ENCODE measurements around the gene MOCS1. TPM values are rescaled to one million over a fixed set of nuclear protein-coding genes. Genes with fewer than 3 reads are reported as not detected.
A peak's percentile ranks its signal among the peaks of the same experiment; 100 is the strongest.

The MOCS1 gene
- total and polyA plus RNA-seq, 2 donors (not counting 1 experiment from before 2014, with no cell fraction given), result 11.6 to 21.8 TPM

DNA sequence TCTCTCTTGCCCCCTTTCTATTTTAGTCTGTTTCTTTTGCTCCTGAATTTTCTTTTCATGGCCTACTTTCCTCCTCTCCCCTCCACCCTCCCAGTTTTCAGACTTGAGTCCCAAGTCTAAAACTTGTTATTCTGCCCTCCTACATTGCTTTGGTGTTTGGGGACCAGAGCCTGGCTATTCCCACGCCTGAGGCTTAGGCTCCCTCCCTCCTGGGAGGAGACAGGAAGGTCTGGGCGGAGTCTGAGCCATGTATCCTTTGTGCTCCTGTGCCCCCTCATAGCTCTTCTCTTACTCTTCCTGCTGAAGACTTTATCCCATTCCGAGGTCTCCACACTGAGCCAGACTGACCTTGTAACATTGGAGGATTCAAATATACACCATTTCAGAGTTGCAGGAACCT is 72.6 kb downstream of the MOCS1 start:
- Histone ChIP-seq H3K79me2 (ENCODE audit: control insufficient read depth, insufficient read depth, low read length) (no peaks in the 10 kb centered on the region), H3K4me3 (replicated peaks in 1 of 4; ENCODE audit: control extremely low read depth in 1 of 4, insufficient read depth in 1 of 4, low read depth in 3 of 4, low read length in 4 of 4) (no peak overlapping the region), H3K4me1 (ENCODE audit: control insufficient read depth, extremely low read depth, insufficient read depth, low read length) (no peaks in the 10 kb centered on the region), H3K9me3 (ENCODE audit: control insufficient read depth, insufficient read depth, low read depth, low read length) (no peaks in the 10 kb centered on the region), H3K36me3 (ENCODE audit: control insufficient read depth, insufficient read depth, low read length) (peaks cover 6% of the 10 kb centered on the region), H2AFZ (ENCODE audit: low read length) (no peak overlapping the region), H3K27me3 (ENCODE audit: control insufficient read depth, insufficient read depth, low read length) (no peaks in the 10 kb centered on the region), H3K4me2 (ENCODE audit: extremely low read depth, insufficient read depth, low read length) (no peak overlapping the region), H4K20me1 (ENCODE audit: control insufficient read depth, extremely low read depth, insufficient read depth, low read length) (no peaks in the 10 kb centered on the region), H3K27ac (ENCODE audit: insufficient read depth, low read length) (no peak overlapping the region), H3K9ac (ENCODE audit: insufficient read depth, low read length) (no peak overlapping the region)
- TF ChIP-seq EZH2 (IDR thresholded peaks at IDR 0.05; ENCODE audit: low read length, missing control alignments), result no peak
- TF ChIP-seq, protein P1, sequence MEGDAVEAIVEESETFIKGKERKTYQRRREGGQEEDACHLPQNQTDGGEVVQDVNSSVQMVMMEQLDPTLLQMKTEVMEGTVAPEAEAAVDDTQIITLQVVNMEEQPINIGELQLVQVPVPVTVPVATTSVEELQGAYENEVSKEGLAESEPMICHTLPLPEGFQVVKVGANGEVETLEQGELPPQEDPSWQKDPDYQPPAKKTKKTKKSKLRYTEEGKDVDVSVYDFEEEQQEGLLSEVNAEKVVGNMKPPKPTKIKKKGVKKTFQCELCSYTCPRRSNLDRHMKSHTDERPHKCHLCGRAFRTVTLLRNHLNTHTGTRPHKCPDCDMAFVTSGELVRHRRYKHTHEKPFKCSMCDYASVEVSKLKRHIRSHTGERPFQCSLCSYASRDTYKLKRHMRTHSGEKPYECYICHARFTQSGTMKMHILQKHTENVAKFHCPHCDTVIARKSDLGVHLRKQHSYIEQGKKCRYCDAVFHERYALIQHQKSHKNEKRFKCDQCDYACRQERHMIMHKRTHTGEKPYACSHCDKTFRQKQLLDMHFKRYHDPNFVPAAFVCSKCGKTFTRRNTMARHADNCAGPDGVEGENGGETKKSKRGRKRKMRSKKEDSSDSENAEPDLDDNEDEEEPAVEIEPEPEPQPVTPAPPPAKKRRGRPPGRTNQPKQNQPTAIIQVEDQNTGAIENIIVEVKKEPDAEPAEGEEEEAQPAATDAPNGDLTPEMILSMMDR (conservative IDR thresholded peaks at IDR 0.05 in 1 of 2, IDR thresholded peaks at IDR 0.05 in 1 of 2; ENCODE audit: low read depth in 1 of 2, low read length in 2 of 2), result no peak
- no peak for DNase-seq (ENCODE audit: low read depth in 2 of 2)

GRCh38 chr6:39859025-39859424 is 75.2 kb downstream of the MOCS1 start:
- H3K9ac ChIP-seq (ENCODE audit: insufficient read depth, low read length), result no peak overlapping the region
- TF ChIP-seq, protein P1 (conservative IDR thresholded peaks at IDR 0.05 in 1 of 2, IDR thresholded peaks at IDR 0.05 in 1 of 2; ENCODE audit: low read depth in 1 of 2, low read length in 2 of 2), result no peak
- no peak for TF ChIP-seq EZH2 (IDR thresholded peaks at IDR 0.05; ENCODE audit: low read length, missing control alignments)
- H3K4me1 ChIP-seq (ENCODE audit: control insufficient read depth, extremely low read depth, insufficient read depth, low read length), result peaks cover 2% of the 10 kb centered on the region
- no peak overlapping the region for H3K27ac ChIP-seq (ENCODE audit: insufficient read depth, low read length)
- H3K9me3 ChIP-seq (ENCODE audit: control insufficient read depth, insufficient read depth, low read depth, low read length), result no peaks in the 10 kb centered on the region
- no peak overlapping the region for H3K4me3 ChIP-seq (replicated peaks in 1 of 4; ENCODE audit: control extremely low read depth in 1 of 4, insufficient read depth in 1 of 4, low read depth in 3 of 4, low read length in 4 of 4)
- H3K79me2 ChIP-seq (ENCODE audit: control insufficient read depth, insufficient read depth, low read length), result no peaks in the 10 kb centered on the region
- no peak for DNase-seq (ENCODE audit: low read depth in 2 of 2)
- no peaks in the 10 kb centered on the region for H4K20me1 ChIP-seq (ENCODE audit: control insufficient read depth, extremely low read depth, insufficient read depth, low read length)
- no peaks in the 10 kb centered on the region for H3K27me3 ChIP-seq (ENCODE audit: control insufficient read depth, insufficient read depth, low read length)
- H2AFZ ChIP-seq (ENCODE audit: low read length), result no peak overlapping the region
- H3K36me3 ChIP-seq (ENCODE audit: control insufficient read depth, insufficient read depth, low read length), result peaks cover 6% of the 10 kb centered on the region
- H3K4me2 ChIP-seq (ENCODE audit: extremely low read depth, insufficient read depth, low read length), result no peak overlapping the region

GRCh38 chr6:39855356-39855995 is 78.8 kb downstream of the MOCS1 start:
- no peak overlapping the region for H2AFZ ChIP-seq (ENCODE audit: low read length)
- peaks cover 7% of the 10 kb centered on the region for H3K4me1 ChIP-seq (ENCODE audit: control insufficient read depth, extremely low read depth, insufficient read depth, low read length)
- H4K20me1 ChIP-seq (ENCODE audit: control insufficient read depth, extremely low read depth, insufficient read depth, low read length), result no peaks in the 10 kb centered on the region
- H3K4me2 ChIP-seq (ENCODE audit: extremely low read depth, insufficient read depth, low read length), result no peak overlapping the region
- no peak overlapping the region for H3K9ac ChIP-seq (ENCODE audit: insufficient read depth, low read length)
- H3K9me3 ChIP-seq (ENCODE audit: control insufficient read depth, insufficient read depth, low read depth, low read length), result no peaks in the 10 kb centered on the region
- TF ChIP-seq, protein P1 (conservative IDR thresholded peaks at IDR 0.05 in 1 of 2, IDR thresholded peaks at IDR 0.05 in 1 of 2; ENCODE audit: low read depth in 1 of 2, low read length in 2 of 2), result no peak
- no peak for TF ChIP-seq EZH2 (IDR thresholded peaks at IDR 0.05; ENCODE audit: low read length, missing control alignments)
- no peaks in the 10 kb centered on the region for H3K27me3 ChIP-seq (ENCODE audit: control insufficient read depth, insufficient read depth, low read length)
- H3K27ac ChIP-seq (ENCODE audit: insufficient read depth, low read length), result peak overlapping the region; percentile 50
- peak; percentile 25 to 44 for DNase-seq (ENCODE audit: low read depth in 2 of 2)
- no peak overlapping the region for H3K4me3 ChIP-seq (replicated peaks in 1 of 4; ENCODE audit: control extremely low read depth in 1 of 4, insufficient read depth in 1 of 4, low read depth in 3 of 4, low read length in 4 of 4)
- H3K36me3 ChIP-seq (ENCODE audit: control insufficient read depth, insufficient read depth, low read length), result peaks cover 4% of the 10 kb centered on the region
- H3K79me2 ChIP-seq (ENCODE audit: control insufficient read depth, insufficient read depth, low read length), result no peaks in the 10 kb centered on the region

Other genes starting within 250 kb of the MOCS1 start
- 0.77 and 0.83 TPM in 2 replicates for gene KIF6, start 209.1 kb downstream of the MOCS1 start, total RNA-seq
- gene KIF6, start 209.1 kb downstream of the MOCS1 start, polyA plus RNA-seq, result 0.24 and 0.28 TPM in 2 replicates
- 25.9 and 41.5 TPM in 2 replicates for gene DAAM2, start 142.1 kb downstream of the MOCS1 start, total RNA-seq
- 13.0 and 48.2 TPM in 2 replicates for gene DAAM2, start 142.1 kb downstream of the MOCS1 start, polyA plus RNA-seq